GM18868 (cell line): ENCODE data around the gene FBXL15.
"Not testable (repeated sequence)": the region's sequence is repeated elsewhere in the genome, so short reads cannot be mapped to it uniquely, and the experiment has no call there.

ENCODE experiments used
- ATAC-seq: cut with Tn5 transposase; IDR thresholded peaks from one replicate; pipeline ENCODE4 v1.9.1; 2021; ENCODE audit warnings: mild to moderate bottlenecking, moderate library complexity; ENCODE audit not compliant: unreplicated experiment

FBXL15 gene

DNA sequence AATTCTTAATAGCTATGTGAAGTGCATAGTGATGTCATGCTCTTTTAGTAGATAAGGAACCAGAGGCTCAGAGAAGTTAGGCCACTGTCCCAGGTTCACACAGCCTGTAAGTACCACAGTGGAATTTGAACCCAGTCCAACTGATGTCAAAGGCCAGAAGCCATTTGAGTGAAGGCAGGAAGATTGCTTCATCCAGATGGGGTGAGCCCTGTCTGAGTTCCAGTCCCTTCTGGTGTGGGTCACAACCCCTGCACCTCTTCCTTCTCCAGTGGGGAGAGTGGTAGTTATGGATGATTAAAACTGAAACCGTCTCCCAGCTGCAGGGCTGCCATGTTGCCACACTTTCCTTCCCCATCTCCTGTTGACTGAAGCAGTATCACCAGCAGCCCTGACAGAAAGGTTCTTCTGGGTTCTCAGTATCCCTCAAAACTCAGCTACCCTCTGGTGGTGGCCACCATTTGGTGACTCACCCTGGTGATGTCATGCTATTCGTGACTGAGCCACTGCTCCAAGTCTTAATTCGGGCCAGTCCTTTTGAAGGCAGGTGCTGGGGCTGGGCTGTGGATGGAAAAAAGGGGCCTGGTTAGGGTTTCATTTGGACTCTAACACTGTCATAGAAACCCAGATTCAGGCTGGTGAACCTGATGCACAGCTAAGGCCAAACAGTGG, 32.2 kb downstream of the FBXL15 start:
- ATAC-seq = no peak

DNA sequence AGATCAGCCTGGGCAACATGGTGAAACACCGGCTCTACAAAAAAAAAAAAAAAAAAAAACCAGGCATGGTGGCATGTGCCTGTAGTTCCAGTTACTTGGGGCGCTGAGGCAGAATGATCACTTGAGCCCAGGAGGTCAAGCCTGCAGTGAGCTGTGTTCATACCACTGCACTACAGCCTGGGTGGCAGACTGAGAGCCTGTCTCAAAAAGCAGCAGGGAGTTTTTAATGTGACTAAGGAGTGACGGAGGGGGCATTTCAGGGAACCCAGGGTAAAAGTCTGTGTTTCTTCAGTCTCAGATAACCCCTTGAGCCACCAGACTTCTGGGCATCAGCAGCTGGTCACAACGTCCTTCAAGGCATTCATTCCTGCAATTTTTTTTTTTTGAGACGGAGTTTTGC, 32.9 kb downstream of the FBXL15 start:
- ATAC-seq = no peak

DNA sequence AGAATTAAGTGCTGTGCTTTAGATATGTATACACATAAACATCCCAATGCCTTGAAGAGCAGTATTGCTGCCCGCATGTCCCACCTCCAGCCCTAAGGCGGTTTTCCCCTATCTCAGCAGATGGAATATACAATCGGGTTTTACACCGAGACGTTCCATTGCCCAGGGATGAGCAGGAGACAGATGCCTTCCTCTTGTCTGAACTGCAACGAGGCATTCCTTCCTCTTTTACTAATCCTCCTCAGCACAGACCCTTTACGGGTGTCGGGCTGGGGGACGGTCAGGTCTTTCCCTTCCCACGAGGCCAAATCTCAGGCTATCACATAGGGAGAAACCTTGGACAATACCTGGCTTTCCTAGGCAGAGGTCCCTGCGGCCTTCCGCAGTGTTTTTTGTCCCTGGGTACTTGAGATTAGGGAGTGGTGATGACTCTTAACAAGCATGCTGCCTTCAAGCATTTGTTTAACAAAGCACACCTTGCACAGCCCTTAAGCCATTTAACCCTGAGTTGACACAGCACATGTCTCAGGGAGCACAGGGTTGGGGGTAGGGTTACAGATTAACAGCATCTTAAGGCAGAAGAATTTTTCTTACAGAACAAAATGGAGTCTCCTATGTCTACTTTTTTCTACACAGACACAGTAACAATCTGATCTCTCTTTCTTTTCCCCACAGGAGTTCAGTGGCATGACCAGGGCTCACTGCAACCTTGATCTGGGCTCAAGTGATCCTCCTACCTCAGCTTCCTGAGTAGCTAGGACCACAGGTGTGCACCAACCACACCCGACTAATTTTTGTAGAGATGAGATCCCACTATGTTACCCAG, 34.2 kb downstream of the FBXL15 start:
- ATAC-seq = not testable (repeated sequence)

DNA sequence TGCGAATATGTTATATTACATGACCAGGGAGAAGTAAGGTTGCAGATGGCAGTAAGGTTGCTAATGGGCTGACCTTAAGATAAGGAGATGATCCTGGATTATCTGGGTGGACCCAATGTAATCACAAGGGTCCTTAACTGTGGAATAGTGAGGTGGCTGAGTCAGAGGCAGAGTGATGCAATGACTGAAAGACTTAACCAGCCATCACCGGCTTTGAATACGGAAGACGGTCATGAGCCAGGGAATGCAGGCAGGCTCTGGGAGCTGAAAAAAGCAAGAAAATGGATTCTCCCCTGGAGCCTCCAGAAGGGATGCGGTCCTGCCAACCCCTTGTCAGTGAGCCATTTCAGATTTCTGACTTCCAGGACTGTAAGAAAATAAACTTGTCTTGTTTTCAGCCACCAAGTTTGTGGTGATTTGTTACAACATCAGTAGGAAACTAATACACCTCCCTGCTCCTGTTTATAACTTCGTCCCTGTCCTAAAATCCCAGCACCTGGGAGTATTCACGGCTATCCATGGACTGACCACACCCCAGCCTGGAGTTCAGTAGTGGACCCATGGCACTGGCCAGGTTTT, 35.3 kb downstream of the FBXL15 start:
- ATAC-seq = no peak

DNA sequence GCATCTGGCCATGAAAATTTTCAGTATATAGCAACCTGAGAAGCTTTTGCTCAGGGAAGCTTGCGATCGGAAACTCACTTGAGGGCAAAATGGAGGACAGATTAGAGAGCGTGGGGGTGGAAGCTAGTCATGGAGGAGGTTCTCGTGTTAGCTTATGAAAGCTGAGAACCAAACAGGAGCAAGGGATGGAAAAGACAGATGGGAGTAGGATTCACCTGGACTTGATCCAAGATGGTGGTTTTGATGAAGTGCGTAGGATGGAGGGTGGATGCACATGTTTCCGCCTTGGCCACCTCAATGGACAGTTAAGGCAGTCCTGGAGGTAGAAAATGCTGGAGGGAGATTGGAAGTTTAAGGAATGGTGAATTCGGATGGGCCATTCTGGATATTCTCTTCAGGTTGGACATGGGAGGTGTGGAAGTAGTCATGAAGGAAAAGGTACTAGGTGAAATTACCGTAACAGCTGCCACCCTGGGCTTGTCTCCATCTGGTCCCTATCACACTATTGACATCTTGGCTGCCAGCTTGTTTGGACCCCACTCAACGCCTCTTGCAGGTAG, 37.0 kb downstream of the FBXL15 start:
- no peak for ATAC-seq

DNA sequence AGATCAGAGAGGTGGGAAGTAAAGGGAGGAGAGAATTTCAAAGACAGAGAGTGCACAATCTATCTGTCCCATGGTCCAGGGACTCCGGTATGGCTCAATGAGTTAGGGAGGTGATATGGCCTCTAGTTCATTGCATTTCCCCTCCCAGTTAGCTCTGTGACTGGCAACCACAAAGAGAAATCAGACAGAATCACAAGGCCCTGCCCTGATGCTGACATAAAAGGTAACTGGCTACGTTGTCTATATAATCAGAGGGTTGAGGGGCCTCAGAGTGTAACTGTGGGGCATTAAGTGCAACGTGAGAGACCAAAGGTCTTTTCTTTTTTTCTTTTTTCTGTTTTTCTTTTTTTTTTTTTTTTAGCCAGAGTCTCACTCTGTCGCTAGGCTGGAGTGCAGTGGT, 38.0 kb downstream of the FBXL15 start:
- ATAC-seq = no peak

DNA sequence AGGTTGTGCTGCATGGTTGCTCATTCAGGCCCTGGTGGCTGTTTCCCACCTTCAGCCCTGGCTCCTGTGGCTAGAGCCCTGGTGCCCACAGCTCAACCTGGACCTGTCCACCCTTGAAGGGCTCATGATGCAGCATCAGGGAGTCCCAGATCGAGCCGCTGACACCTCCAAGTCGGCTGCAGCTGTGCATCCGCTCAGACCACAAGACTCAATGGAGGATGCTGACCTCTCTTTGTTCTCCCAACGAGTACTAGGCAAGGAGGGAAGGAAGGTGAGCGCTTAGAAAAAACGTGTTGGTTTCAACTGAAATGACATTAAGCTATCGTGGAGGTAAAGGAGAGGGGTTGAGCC, 40.2 kb downstream of the FBXL15 start:
- ATAC-seq = peak; percentile 14

DNA sequence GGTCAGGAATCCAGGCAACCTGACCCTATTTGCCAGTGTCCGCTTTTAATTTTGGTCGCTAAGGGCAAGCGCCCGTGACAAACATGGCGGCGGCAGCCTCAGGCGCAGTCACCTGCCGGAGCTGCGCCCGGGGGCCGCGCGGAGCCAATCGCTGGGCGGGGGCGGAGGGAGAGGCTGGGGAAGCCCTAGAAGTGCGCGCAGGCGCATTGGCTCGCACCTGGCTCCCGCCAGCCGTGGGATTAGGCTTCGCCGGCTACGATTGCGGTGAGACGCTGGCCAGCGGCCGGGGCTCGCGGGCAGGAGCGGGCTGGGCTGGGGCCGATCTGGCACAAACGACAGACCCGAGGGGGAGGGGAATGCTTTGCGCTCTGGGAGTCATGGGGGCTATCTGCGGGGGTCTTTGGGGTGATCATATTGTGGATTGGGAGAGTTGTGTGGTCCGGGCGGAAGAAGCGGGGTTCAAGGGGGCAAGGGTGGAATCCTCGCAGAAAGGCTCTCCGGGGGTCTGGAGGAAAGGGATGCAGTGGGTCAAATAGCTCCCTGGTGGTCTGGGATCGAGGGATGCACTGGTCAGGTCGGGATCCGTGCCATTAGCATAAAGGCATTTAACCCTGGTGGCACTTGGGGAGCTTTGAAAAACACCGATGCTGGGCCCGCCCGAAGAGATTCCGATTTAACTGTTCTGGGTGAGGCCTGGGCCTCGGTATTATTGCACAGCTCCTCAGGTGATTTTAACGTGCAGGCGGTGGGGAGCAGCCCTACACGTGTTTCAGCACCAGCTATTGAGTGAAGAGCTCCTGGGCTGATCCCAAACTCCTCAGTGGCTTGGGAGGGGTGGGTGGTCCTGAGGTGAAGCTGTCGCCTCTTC, 40.8 kb downstream of the FBXL15 start:
- peak; percentile 86 for ATAC-seq

DNA sequence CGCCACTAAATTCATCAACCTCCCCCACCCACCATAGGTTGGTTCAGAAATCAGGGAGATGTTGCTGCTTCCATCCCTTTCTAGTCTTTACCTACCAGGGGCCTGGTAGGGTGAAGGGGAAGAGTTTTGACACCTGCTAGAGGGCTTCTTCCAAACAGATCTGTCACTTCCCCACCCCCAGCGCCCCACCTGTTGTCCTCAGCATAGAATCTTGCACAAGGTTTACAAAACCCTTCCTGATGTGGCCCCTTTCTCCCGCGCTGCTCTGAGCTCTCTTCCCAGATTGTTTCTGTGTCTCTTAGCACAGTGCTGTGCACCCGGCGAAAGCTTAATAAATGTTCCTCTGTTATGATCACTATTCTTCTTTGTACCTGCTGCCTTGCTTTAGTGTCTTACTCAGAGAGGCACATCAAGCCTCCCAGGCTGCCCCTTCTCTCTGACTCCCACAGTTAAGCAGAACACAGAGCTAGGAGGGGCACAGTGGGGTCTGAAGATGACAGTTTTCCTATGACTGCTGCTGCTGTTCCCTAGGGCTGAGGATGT, 41.9 kb downstream of the FBXL15 start:
- ATAC-seq = no peak

DNA sequence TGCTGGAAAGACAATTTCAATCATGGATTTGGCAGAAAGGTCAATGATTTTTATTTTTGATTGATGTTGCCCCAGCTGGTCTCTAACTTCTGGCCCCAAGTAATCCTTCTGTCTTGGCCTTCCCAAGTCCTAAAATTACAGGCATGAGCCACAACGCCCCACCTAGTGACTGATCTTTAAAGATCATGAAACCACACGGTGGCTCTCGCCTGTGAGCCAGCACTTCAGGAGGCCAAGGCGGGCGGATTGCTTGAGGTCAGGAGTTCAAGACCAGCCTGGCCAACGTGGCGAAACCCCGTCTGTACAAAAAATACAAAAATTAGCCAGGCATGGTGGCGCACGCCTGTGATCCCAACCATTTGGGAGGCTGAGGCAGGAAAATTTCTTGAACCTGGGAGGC, 43.3 kb downstream of the FBXL15 start:
- no peak for ATAC-seq

DNA sequence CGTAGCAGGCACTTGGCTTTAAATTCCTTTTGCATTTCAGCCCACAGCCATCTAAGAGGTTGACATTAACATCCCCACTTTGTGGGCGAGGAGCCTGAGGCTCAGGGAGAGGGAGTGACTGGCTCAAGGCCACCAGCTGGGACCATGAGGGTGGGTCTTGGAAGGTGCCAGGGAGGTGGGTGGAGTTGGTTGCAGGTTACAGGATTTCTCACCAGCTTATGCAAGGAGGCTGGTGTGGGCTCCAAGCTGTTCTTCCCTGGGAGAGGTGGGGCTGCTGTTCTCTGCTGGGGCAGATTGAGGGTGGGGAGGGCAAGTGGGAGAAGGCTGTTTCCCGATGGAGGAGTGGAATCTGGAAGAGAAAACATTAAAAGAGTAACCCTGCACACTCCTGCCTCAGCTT, 44.8 kb downstream of the FBXL15 start:
- no peak for ATAC-seq

DNA sequence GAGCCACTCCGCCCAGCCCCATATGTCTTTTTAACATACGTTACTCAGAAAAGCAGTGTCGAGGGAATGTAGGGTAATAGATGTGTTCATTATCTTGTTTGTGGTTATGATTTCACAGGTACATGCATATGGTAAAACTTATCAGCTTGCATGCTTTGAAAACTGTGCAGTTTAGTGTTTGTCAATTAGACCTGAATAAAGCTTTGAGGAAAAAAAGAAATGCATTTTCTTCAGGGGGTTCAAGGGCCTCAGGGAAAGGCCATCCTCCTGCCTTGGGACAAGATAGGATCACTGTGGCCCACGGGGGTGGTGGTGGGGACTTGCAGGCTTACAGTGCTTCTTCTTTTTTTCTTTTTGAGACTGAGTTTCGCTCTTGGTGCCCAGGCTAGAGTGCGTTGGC, 46.7 kb downstream of the FBXL15 start:
- no peak for ATAC-seq

DNA sequence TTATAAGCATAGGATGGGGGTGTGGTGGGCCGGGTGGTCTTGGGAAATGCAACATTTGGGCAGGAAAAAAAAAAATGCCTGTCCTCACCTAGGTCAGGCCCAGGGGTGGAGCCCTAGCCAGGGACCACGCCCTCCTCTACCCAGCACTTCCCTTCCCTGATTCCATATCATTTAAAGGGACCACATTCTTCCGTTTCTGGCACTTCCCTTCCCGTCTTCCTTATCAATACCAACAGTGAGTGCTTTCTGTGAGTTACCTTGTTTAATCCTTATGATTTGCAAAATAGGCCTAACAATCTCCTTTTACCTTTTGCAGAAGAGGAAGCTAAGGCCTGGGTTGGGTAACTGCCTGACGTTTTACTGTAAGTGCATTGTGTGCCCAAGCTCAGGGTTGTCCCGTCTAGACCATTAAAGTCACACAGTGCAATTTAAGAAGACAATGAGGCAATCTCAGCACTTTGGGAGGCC, 47.4 kb downstream of the FBXL15 start:
- ATAC-seq = no peak

DNA sequence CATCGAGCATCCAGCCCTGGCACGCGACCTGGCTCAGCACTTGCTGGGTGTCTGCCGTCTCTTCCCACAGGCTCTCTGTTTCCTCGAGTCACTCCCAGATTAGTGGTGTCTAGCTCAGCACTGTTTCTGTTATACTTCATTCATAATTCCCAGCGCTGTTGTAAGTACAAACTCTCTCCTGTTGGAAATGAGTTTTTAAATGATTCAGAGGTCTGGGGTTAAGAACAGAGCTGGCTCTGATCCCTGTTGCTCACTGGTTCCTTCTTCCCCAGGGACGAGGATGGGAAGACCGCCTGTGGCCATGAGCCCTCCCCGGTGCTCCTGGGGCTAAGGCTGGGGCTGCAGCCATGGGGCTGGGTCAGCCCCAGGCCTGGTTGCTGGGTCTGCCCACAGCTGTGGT, 48.0 kb downstream of the FBXL15 start:
- no peak for ATAC-seq

DNA sequence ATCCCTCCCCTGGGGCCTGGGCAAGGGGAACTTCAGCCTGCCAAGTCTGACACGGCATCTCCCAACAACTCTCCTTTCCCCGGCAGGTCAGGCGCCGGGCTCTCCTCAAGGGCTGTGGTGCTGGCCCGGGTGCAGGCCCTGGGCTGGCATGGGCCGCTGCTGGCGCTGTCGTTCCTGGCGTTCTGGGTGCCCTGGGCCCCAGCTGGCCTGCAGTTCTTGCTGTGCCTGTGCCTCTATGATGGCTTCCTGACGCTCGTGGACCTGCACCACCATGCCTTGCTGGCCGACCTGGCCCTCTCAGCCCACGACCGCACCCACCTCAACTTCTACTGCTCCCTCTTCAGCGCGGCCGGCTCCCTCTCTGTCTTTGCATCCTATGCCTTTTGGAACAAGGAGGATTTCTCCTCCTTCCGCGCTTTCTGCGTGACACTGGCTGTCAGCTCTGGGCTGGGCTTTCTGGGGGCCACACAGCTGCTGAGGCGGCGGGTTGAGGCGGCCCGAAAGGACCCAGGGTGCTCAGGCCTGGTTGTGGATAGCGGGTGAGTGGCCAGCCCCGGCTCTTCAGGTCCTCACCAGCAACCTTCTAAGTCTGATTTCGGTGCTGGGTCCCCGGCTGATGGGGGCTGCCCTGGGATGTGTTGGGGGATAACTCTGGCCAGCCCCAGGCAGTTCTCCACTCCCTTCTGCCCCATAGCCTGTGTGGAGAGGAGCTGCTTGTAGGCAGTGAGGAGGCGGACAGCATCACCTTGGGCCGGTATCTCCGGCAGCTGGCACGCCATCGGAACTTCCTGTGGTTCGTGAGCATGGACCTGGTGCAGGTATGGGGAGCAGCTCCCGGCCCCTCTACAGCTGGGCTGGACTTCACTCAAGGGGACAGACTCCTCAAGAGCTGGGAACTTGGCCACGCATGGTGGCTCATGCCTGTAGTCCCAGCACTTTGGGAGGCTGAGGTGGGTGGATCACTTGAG, 50.2 kb downstream of the FBXL15 start:
- no peak for ATAC-seq
